K562 (cell line): Measurements from ENCODE around the gene ADARB2. TPM values are rescaled to one million over a fixed set of nuclear protein-coding genes. Genes with fewer than 3 reads are reported as not detected.

Source experiments
- ATAC-seq: fragments of 200-7000 bp; cut with Tn5 transposase; 3 replicates; pipeline ENCODE4 v1.9.1; 2020; ENCODE audit warnings: moderate library complexity
- BruUV-seq: library from RNA; stranded (reverse); fragments of 400-500 nt; replicated peaks from 2 replicates; lab custom pipeline; 2021; lab: Mats Ljungman, UMichigan
- CTCF ChIA-PET: fragments of 300-600 bp; formaldehyde crosslinking; extraction: SDS; loops from one replicate; lab custom pipeline; 2021; ENCODE audit warnings: low intra/inter-chr PET ratio; lab: Yijun Ruan, JAX
- POLR2A ChIA-PET: fragments of 300-600, 350-650 bp; sonication (Branson Sonifier 250); formaldehyde crosslinking; extraction: SDS; loops from one replicate; lab custom pipeline; 2021; ENCODE audit warnings: antibody characterized with exemption, inconsistent platforms; lab: Yijun Ruan, JAX
- DNase-seq, 4 experiments: peaks; one replicate each; pipeline versions ENCODE4 v3.0.0 to v3.0.0-alpha.2; 2011 to 2018; ENCODE audit warnings: low spot score in 3 of 4, mixed read lengths in 3 of 4; ENCODE audit errors: extremely low read depth in 1 of 4
- FAIRE-seq: peaks from 2 replicates; lab custom pipeline; 2011; peaks lifted over from hg19 to GRCh38; lab: Jason Lieb, UNC
- H2AFZ ChIP-seq: 2 replicates; pipeline ENCODE4 v1.6.0; 2011; ENCODE audit warnings: low read depth, low read length, control low read depth, inconsistent platforms
- H3K27ac ChIP-seq: fragments of 200-600 bp; 3 replicates; pipeline ENCODE4 v1.8.0; 2011; ENCODE audit warnings: low read depth, mild to moderate bottlenecking, control low read depth, inconsistent platforms, low read length, moderate library complexity, mixed read lengths; ENCODE audit errors: extremely low read depth
- H3K27me3 ChIP-seq, 2 experiments: fragments of 300-600 bp in 1 of 2; 2 replicates in 1 of 2; 3 replicates in 1 of 2; pipeline versions ENCODE4 v1.6.0 to v1.8.0; 2011; ENCODE audit warnings: inconsistent platforms in 2 of 2, low read length in 2 of 2, mild to moderate bottlenecking in 1 of 2, mixed read lengths in 1 of 2, moderate library complexity in 1 of 2; ENCODE audit not compliant: control insufficient read depth in 2 of 2, insufficient read depth in 2 of 2
- H3K36me3 ChIP-seq: fragments of 300-600 bp; 3 replicates; pipeline ENCODE4 v1.8.0; 2011; ENCODE audit warnings: mild to moderate bottlenecking, low read length, inconsistent platforms; ENCODE audit not compliant: control insufficient read depth, insufficient read depth
- H3K4me1 ChIP-seq, 2 experiments: fragments of 200-600 bp in 1 of 2; replicated peaks in 1 of 2; 2 replicates in 1 of 2; 3 replicates in 1 of 2; pipeline versions ENCODE4 v1.5.1 to v1.8.0; 2011; ENCODE audit warnings: inconsistent platforms in 2 of 2, low read length in 2 of 2, mild to moderate bottlenecking in 1 of 2, mixed read lengths in 1 of 2, moderate library complexity in 1 of 2; ENCODE audit not compliant: control insufficient read depth in 2 of 2, insufficient read depth in 2 of 2
- H3K4me2 ChIP-seq: 2 replicates; pipeline ENCODE4 v1.6.1; 2011; ENCODE audit warnings: low read length, control low read depth, inconsistent platforms, mixed read lengths; ENCODE audit not compliant: insufficient read depth
- H3K4me3 ChIP-seq: fragments of 200-600 bp; sonication (generic), shearing (Covaris generic); 2 replicates; pipeline ENCODE4 v1.5.1; 2016; ENCODE audit warnings: control low read depth, inconsistent platforms
- H3K79me2 ChIP-seq: fragments of 200-600 bp; 3 replicates; pipeline ENCODE4 v1.8.0; 2011; ENCODE audit warnings: low read length, inconsistent platforms; ENCODE audit not compliant: control insufficient read depth, insufficient read depth
- H3K9ac ChIP-seq, 2 experiments: 2 replicates each; pipeline versions ENCODE4 v1.6.0 to v1.6.1; 2011; ENCODE audit warnings: low read depth in 2 of 2, low read length in 2 of 2, control low read depth in 1 of 2, inconsistent platforms in 1 of 2, mild to moderate bottlenecking in 1 of 2, mixed read lengths in 1 of 2; ENCODE audit not compliant: insufficient read depth in 1 of 2
- H3K9me1 ChIP-seq: one replicate; pipeline ENCODE4 v1.6.0; 2011; ENCODE audit warnings: inconsistent platforms, mild to moderate bottlenecking, low read length, moderate library complexity; ENCODE audit not compliant: control insufficient read depth, insufficient read depth
- H3K9me3 ChIP-seq: replicated peaks from 2 replicates; pipeline ENCODE4 v1.5.1; 2011; ENCODE audit warnings: low read depth, low read length, inconsistent platforms; ENCODE audit not compliant: control insufficient read depth, insufficient read depth
- H4K20me1 ChIP-seq: replicated peaks from 2 replicates; pipeline ENCODE4 v1.6.1; 2011; ENCODE audit warnings: low read length, inconsistent platforms, mixed read lengths; ENCODE audit not compliant: control insufficient read depth, insufficient read depth
- POLR2G ChIP-seq: fragments of 200-400 bp; formaldehyde crosslinking; IDR thresholded peaks from 2 replicates; pipeline ENCODE4 v1.6.1; 2017; ENCODE audit warnings: low read depth, mild to moderate bottlenecking, antibody characterized with exemption, low read length, moderate library complexity
- ZNF140 ChIP-seq: fragments of 250-450 bp; sonication (Bioruptor Pico); IDR thresholded peaks from 2 replicates; pipeline ENCODE4 v1.8.0; 2021; ENCODE audit warnings: moderate library complexity, mild to moderate bottlenecking, inconsistent platforms
- ZNF316 ChIP-seq: fragments of 450-650 bp; IDR thresholded peaks from 2 replicates; pipeline ENCODE4 v1.6.1; 2016
- ZNF561 ChIP-seq: fragments of 450-650 bp; formaldehyde crosslinking; conservative IDR thresholded peaks from 2 replicates; pipeline ENCODE4 v1.4.0; 2020; ENCODE audit warnings: mild to moderate bottlenecking, moderate library complexity
- WGBS: fragments of 100-300 bp; shearing (Covaris generic); methylation state at CpG from one replicate; pipeline ENCODE4 v1.1.6; 2016; ENCODE audit warnings: low coverage, mixed read lengths; ENCODE audit not compliant: insufficient coverage; ENCODE audit errors: missing lambda C conversion rate; 5-methylcytosine and 5-hydroxymethylcytosine counted together
- in situ Hi-C: fragments of 300-500 bp; cut with MboI; formaldehyde crosslinking; loops from 4 replicates; pipeline ENCODE4 v1.15.0; 2018; ENCODE audit warnings: inconsistent platforms, mixed read lengths
- intact Hi-C: fragments of 100-400 bp; cut with micrococcal nuclease; formaldehyde crosslinking; loops from 2 replicates; pipeline ENCODE4 v1.14.2; 2022
- polyA plus RNA-seq, 8 experiments: library from polyadenylated mRNA; depleted of rRNA in 4 of 8; stranded (reverse) in 5 of 8; unstranded in 3 of 8; fragments of >200 nt; fragmentation: Nextera tagmentation in 2 of 8; fragmentation: Illumina TruSeq in 1 of 8; extraction: Ambion mirVana in 2 of 8; extraction: Trizol in 1 of 8; gene quantifications; 2 replicates each; pipeline versions ENCODE4 v1.2.1 to v1.2.3, GENCODE V29; 2011 to 2014; ENCODE audit warnings: inconsistent platforms in 1 of 8, missing spikeins in 1 of 8
- total RNA-seq, 7 experiments: library from RNA; depleted of rRNA in 6 of 7; stranded (reverse); fragments of >200 nt in 6 of 7; fragmentation: Illumina TruSeq in 2 of 7; extraction: Trizol in 2 of 7; gene quantifications; 2 replicates each; pipeline versions ENCODE4 v1.2.1 to v1.2.3, GENCODE V29; 2011 to 2021; ENCODE audit warnings: low replicate concordance in 1 of 7
- TF ChIP-seq, protein P1 (sequence below): fragments of 250-450 bp; sonication (Bioruptor Pico); IDR thresholded peaks from 2 replicates; pipeline ENCODE4 v1.6.1; 2021; ENCODE audit warnings: mild to moderate bottlenecking
- TF ChIP-seq, protein P2 (sequence below), 3 experiments: IDR thresholded peaks in 2 of 3; conservative IDR thresholded peaks in 1 of 3; 2 replicates each; pipeline ENCODE4 v1.5.1; 2011 to 2012; ENCODE audit warnings: low read length in 3 of 3, mild to moderate bottlenecking in 3 of 3, control low read depth in 2 of 3, improper control_type of control experiment in 1 of 3, inconsistent platforms in 1 of 3, low read depth in 1 of 3, mixed read lengths in 1 of 3, moderate library complexity in 1 of 3; ENCODE audit not compliant: insufficient read depth in 2 of 3

Gene ADARB2
- total and polyA plus RNA-seq, 9 of the 15 experiments (the other 6 are each of a cell fraction or from before 2014, with no cell fraction given): not detected

DNA sequence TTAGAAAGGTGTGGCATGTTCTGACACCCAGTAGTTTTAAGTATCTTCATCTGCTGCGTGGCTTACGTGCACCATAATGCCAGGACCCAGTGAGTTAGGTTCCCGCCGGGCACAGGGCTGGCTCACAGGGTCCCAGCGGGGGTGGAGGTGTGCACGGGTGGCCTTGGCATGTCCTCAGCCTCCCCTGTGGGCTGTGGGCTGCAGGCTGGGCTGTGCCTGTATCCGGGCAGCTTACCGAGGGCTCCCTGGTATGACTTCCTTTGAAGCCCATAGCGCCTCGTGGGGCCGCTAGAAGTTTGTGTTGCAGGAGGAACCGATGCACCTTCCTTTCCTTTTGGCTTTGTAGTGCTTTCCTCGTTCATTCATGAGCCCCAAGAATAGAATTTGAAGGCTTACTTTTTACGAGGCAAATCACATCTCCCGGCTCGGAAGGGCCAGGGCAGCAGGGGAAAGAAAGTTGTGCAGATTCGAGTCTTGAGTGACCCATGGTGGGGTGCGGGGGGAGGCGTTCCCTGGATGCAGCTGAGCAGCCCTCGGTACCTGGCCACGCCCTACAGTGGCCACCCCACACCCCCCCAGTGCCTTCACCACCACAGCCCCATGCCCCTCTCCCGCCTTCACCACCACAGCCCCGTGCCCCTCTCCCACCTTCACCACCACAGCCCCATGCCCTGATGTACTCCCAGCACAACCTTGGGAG lies 568.0 kb downstream of the ADARB2 start:
- ChIA-PET CTCF (no interaction called here), POLR2A (interaction anchor here (0.5 to 1.6 kb wide), 2 partner anchors 12 to 87 kb away, joined by 3 to 4 read pairs; no protein-coding TSS in a partner anchor)
- BruUV-seq: no TSS peak
- Histone ChIP-seq H3K27me3 (peaks cover 38 to 64% of the 10 kb centered on the region in 2 experiments), H3K9me3 (peaks cover 3% of the 10 kb centered on the region; the same call in 1 of the 2 replicates), H3K4me3 (no peak overlapping the region), H3K4me2 (no peak overlapping the region), H3K9me1 (peaks cover 6% of the 10 kb centered on the region), H3K36me3 (peaks cover 5% of the 10 kb centered on the region), H3K27ac (no peak overlapping the region), H4K20me1 (peaks cover 32% of the 10 kb centered on the region), H3K79me2 (no peaks in the 10 kb centered on the region), H2AFZ (no peak overlapping the region), H3K9ac (no peak overlapping the region), H3K4me1 (peaks cover 0 to 10% of the 10 kb centered on the region in 2 experiments; a peak in 1 of 5 replicates)
- FAIRE-seq (no peak), DNase-seq (no peak), ATAC-seq (no peak)
- intact Hi-C loops: no loop called here
- in situ Hi-C loops: no loop called here
- WGBS: 10% methylated on average over 20 of the region's 23 CpGs
- TF ChIP-seq POLR2G: peak; percentile 11; the same call in 1 of the 2 replicates
- TF ChIP-seq, protein P1, sequence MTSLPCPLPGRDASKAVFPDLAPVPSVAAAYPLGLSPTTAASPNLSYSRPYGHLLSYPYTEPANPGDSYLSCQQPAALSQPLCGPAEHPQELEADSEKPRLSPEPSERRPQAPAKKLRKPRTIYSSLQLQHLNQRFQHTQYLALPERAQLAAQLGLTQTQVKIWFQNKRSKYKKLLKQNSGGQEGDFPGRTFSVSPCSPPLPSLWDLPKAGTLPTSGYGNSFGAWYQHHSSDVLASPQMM (CRISPR knock-in tag): no peak
- TF ChIP-seq ZNF561: no peak

DNA sequence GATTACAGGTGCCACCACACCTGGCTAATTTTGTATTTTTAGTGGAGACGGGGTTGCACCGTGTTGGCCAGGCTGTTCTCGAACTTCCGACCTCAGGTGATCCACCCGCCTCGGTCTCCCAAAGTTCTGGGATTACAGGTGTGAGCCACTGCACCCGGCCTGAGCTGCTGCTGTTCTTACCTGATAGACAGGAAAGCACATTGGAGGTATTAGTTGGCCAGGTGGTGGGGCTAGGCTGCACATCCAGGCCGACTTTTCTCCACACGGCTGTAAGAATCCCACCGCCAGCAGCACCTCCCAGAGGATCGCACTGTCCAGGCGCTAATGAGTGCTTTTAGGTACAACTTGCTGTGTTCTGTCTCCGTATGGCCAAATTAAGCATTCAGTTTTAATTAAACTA lies 568.6 kb downstream of the ADARB2 start:
- peaks cover 34 to 59% of the 10 kb centered on the region in 2 experiments for H3K27me3 ChIP-seq
- H3K9me3 ChIP-seq: peaks cover 3% of the 10 kb centered on the region; the same call in 1 of the 2 replicates
- H3K9ac ChIP-seq: no peak overlapping the region
- no peak overlapping the region for H3K4me2 ChIP-seq
- ChIA-PET CTCF (no interaction called here), POLR2A (no interaction called here)
- TF ChIP-seq, protein P2, sequence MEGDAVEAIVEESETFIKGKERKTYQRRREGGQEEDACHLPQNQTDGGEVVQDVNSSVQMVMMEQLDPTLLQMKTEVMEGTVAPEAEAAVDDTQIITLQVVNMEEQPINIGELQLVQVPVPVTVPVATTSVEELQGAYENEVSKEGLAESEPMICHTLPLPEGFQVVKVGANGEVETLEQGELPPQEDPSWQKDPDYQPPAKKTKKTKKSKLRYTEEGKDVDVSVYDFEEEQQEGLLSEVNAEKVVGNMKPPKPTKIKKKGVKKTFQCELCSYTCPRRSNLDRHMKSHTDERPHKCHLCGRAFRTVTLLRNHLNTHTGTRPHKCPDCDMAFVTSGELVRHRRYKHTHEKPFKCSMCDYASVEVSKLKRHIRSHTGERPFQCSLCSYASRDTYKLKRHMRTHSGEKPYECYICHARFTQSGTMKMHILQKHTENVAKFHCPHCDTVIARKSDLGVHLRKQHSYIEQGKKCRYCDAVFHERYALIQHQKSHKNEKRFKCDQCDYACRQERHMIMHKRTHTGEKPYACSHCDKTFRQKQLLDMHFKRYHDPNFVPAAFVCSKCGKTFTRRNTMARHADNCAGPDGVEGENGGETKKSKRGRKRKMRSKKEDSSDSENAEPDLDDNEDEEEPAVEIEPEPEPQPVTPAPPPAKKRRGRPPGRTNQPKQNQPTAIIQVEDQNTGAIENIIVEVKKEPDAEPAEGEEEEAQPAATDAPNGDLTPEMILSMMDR (IDR thresholded peaks at IDR 0.05 in 2 of 3, conservative IDR thresholded peaks at IDR 0.05 in 1 of 3; ENCODE audit: insufficient read depth in 2 of 3, low read depth in 1 of 3, low read length in 3 of 3): 0 out of 6 replicates have a peak, but pooled peaks of 1 of the 3 experiments have one; percentile 14
- TF ChIP-seq ZNF316: no peak
- TF ChIP-seq ZNF140 (CRISPR knock-in tag): no peak
- peaks cover 0 to 10% of the 10 kb centered on the region in 2 experiments; a peak in 1 of 5 replicates for H3K4me1 ChIP-seq
- no peak overlapping the region for H2AFZ ChIP-seq
- no peak overlapping the region for H3K27ac ChIP-seq
- H3K79me2 ChIP-seq: no peaks in the 10 kb centered on the region
- 37% methylated on average over 13 of the region's 13 CpGs for WGBS
- DNase-seq (no peak), FAIRE-seq (no peak), ATAC-seq (no peak)
- no TSS peak for BruUV-seq
- in situ Hi-C loops: no loop called here
- peaks cover 1% of the 10 kb centered on the region for H3K9me1 ChIP-seq
- no peak overlapping the region for H3K4me3 ChIP-seq
- peaks cover 26% of the 10 kb centered on the region for H4K20me1 ChIP-seq
- peaks cover 8% of the 10 kb centered on the region for H3K36me3 ChIP-seq
- intact Hi-C loops: no loop called here
